Endothelial cell of umbilical vein (primary cell): Measurements from ENCODE around the gene FOXI2. TPM values are rescaled to one million over a fixed set of nuclear protein-coding genes. Genes with fewer than 3 reads are reported as not detected.

Source experiments
- BruUV-seq: library from RNA; stranded (reverse); fragments of 400-500 nt; replicated peaks from 2 replicates; lab custom pipeline; 2021; lab: Mats Ljungman, UMichigan
- CTCF ChIA-PET: fragments of 300-600, 350-600 bp; sonication (Branson Sonifier 250); formaldehyde crosslinking; loops from one replicate; lab custom pipeline; 2021; ENCODE audit warnings: antibody characterized with exemption, inconsistent platforms; lab: Charles Lee
- POLR2A ChIA-PET: fragments of 300-600, 350-600 bp; sonication (Branson Sonifier 250); formaldehyde crosslinking; loops from one replicate; lab custom pipeline; 2021; ENCODE audit warnings: antibody characterized with exemption, inconsistent platforms; lab: Charles Lee
- DNase-seq: peaks from one replicate; pipeline ENCODE4 v3.0.0-alpha.2; 2011; ENCODE audit warnings: low read depth, low spot score
- FAIRE-seq: peaks from 2 replicates; lab custom pipeline; 2011; peaks lifted over from hg19 to GRCh38; lab: Jason Lieb, UNC
- H2AFZ ChIP-seq: 2 replicates; pipeline ENCODE4 v1.6.0; 2012; ENCODE audit warnings: low read depth, low read length, control low read depth, inconsistent platforms
- H3K27ac ChIP-seq: 2 replicates; pipeline ENCODE4 v1.5.1; 2011; ENCODE audit warnings: low read depth, mild to moderate bottlenecking, control low read depth, low read length, moderate library complexity; ENCODE audit not compliant: insufficient read depth
- H3K27me3 ChIP-seq, 2 experiments: 2 replicates each; pipeline versions ENCODE4 v1.6.0 to v1.6.1; 2011; ENCODE audit warnings: low read length in 2 of 2, mixed read lengths in 1 of 2; ENCODE audit not compliant: control insufficient read depth in 2 of 2, insufficient read depth in 2 of 2
- H3K36me3 ChIP-seq, 2 experiments: 2 replicates in 1 of 2; 3 replicates in 1 of 2; pipeline ENCODE4 v1.5.1; 2011; ENCODE audit warnings: low read length in 2 of 2, mild to moderate bottlenecking in 1 of 2, moderate library complexity in 1 of 2; ENCODE audit not compliant: control insufficient read depth in 2 of 2, insufficient read depth in 2 of 2; ENCODE audit errors: extremely low read depth in 1 of 2
- H3K4me1 ChIP-seq: 3 replicates; pipeline ENCODE4 v1.5.1; 2011; ENCODE audit warnings: mild to moderate bottlenecking, low read length; ENCODE audit not compliant: control insufficient read depth, insufficient read depth; ENCODE audit errors: extremely low read depth
- H3K4me2 ChIP-seq: 2 replicates; pipeline ENCODE4 v1.6.1; 2011; ENCODE audit warnings: low read length, control low read depth, mixed read lengths; ENCODE audit not compliant: insufficient read depth
- H3K4me3 ChIP-seq, 3 experiments: fragments of 200-600 bp in 1 of 3; sonication (generic), shearing (Covaris generic) in 1 of 3; replicated peaks in 1 of 3; 2 replicates each; pipeline ENCODE4 v1.5.1; 2011 to 2016; ENCODE audit warnings: control low read depth in 3 of 3, low read length in 3 of 3, mild to moderate bottlenecking in 2 of 3, inconsistent platforms in 1 of 3, low read depth in 1 of 3, moderate library complexity in 1 of 3; ENCODE audit not compliant: insufficient read depth in 1 of 3
- H3K79me2 ChIP-seq: 2 replicates; pipeline ENCODE4 v1.6.0; 2012; ENCODE audit warnings: low read length, inconsistent platforms; ENCODE audit not compliant: control insufficient read depth, insufficient read depth
- H3K9ac ChIP-seq: replicated peaks from 2 replicates; pipeline ENCODE3; 2011; ENCODE audit warnings: low read length, control low read depth; ENCODE audit not compliant: insufficient read depth; ENCODE audit errors: extremely low read depth
- H3K9me1 ChIP-seq: replicated peaks from 3 replicates; pipeline ENCODE4 v1.6.0; 2011; ENCODE audit warnings: mild to moderate bottlenecking, low read length; ENCODE audit not compliant: control insufficient read depth, insufficient read depth; ENCODE audit errors: extremely low read depth
- H3K9me3 ChIP-seq: replicated peaks from 2 replicates; pipeline ENCODE4 v1.5.1; 2012; ENCODE audit warnings: low read length, inconsistent platforms; ENCODE audit not compliant: control insufficient read depth, insufficient read depth
- H4K20me1 ChIP-seq: replicated peaks from 2 replicates; pipeline ENCODE3; 2011; ENCODE audit warnings: mild to moderate bottlenecking, low read length; ENCODE audit not compliant: control insufficient read depth, insufficient read depth; ENCODE audit errors: extremely low read depth
- MYC ChIP-seq: IDR thresholded peaks from one replicate; pipeline ENCODE4 v1.6.1; 2011; ENCODE audit warnings: mild to moderate bottlenecking, low read depth, low read length
- dilution Hi-C: fragments of 300-500 bp; cut with MboI; formaldehyde crosslinking; loops from one replicate; pipeline ENCODE4 v1.15.0; 2019; ENCODE audit warnings: low sequenced_read_pairs; ENCODE audit not compliant: extremely low pct_ligation_motif_present
- intact Hi-C: fragments of 100-400 bp; cut with micrococcal nuclease; formaldehyde crosslinking; loops from one replicate; pipeline ENCODE4 v1.10.0; 2022
- polyA plus RNA-seq, 4 experiments: library from polyadenylated mRNA; depleted of rRNA in 3 of 4; stranded (reverse) in 3 of 4; unstranded in 1 of 4; fragments of >200 nt; gene quantifications; 2 replicates each; pipeline versions ENCODE4 v1.2.1 to v1.2.3, GENCODE V29; 2011 to 2012; ENCODE audit warnings: missing spikeins in 1 of 4
- total RNA-seq: library from RNA; stranded (reverse); gene quantifications from 2 replicates; pipeline ENCODE4 v1.2.3, GENCODE V29; 2021

The FOXI2 gene
- total and polyA plus RNA-seq, 2 donors (not counting 3 experiments of a cell fraction or from before 2014, with no cell fraction given) = not detected

- H3K27me3 ChIP-seq = peaks cover 3 to 4% of the 10 kb centered on the region in 2 experiments
- H3K9ac ChIP-seq = no peak overlapping the region
- no peaks in the 10 kb centered on the region for H4K20me1 ChIP-seq
- H3K27ac ChIP-seq = no peak overlapping the region
- intact Hi-C loops = no loop called here
- H3K4me3 ChIP-seq = no peak overlapping the region
- no TSS peak for BruUV-seq
- no peaks in the 10 kb centered on the region for H3K9me1 ChIP-seq
- CTCF ChIA-PET = no interaction called here
- no peaks in the 10 kb centered on the region for H3K79me2 ChIP-seq
- no peaks in the 10 kb centered on the region for H3K9me3 ChIP-seq
- no peak overlapping the region for H3K4me2 ChIP-seq
- H3K36me3 ChIP-seq = no peaks in the 10 kb centered on the region
- DNase-seq (no peak), FAIRE-seq (no peak)
- H2AFZ ChIP-seq = no peak overlapping the region
- dilution Hi-C loops = no loop called here
- TF ChIP-seq MYC = no peak
- no peaks in the 10 kb centered on the region for H3K4me1 ChIP-seq
- POLR2A ChIA-PET = no interaction called here
Measured at GRCh38 chr10:127790066-127790624, 53.2 kb downstream of the FOXI2 start.

Other genes starting within 250 kb of the FOXI2 start
- gene NPS, start 187.9 kb upstream of the FOXI2 start, total RNA-seq = not detected in 2 replicates
- gene NPS, start 187.9 kb upstream of the FOXI2 start, polyA plus RNA-seq = not detected in 2 replicates
- not detected in 2 replicates for gene CLRN3, start 155.8 kb downstream of the FOXI2 start, total RNA-seq
- gene CLRN3, start 155.8 kb downstream of the FOXI2 start, polyA plus RNA-seq = 0.07 and 0.14 TPM in 2 replicates
- 114 and 116 TPM in 2 replicates for gene PTPRE, start 169.9 kb downstream of the FOXI2 start, total RNA-seq
- 36.8 and 37.3 TPM in 2 replicates for gene PTPRE, start 169.9 kb downstream of the FOXI2 start, polyA plus RNA-seq